ENCODE results near the gene USPL1.
"Not testable (repeated sequence)": the region's sequence is repeated elsewhere in the genome, so short reads cannot be mapped to it uniquely, and the experiment has no call there.

Gene USPL1

GRCh38 chr13:30618186-30618929 is 638 bp downstream of the USPL1 start:
- no peak for DNase-seq

- DNase-seq = no peak
Measured at GRCh38 chr13:30618930-30619279, 1.2 kb downstream of the USPL1 start.

GRCh38 chr13:30619731-30620130 is 2.0 kb downstream of the USPL1 start:
- DNase-seq = no peak

DNA sequence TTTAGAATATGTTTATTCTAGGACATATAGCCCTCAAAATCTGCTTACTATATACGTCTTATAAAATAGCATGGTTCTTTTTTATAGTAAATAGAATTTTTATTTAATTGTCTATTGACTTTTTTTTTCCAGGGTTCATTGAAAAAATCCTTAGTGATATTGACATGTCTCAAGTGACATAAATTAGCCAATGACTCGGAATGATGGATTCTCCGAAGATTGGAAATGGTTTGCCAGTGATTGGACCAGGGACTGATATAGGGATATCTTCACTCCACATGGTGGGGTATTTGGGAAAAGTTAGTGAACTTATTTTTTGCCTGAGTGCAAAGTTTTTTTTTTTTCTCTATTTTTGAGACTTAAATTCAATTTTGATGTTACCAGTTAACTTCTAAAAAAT is 3.2 kb downstream of the USPL1 start:
- no peak for DNase-seq

DNA sequence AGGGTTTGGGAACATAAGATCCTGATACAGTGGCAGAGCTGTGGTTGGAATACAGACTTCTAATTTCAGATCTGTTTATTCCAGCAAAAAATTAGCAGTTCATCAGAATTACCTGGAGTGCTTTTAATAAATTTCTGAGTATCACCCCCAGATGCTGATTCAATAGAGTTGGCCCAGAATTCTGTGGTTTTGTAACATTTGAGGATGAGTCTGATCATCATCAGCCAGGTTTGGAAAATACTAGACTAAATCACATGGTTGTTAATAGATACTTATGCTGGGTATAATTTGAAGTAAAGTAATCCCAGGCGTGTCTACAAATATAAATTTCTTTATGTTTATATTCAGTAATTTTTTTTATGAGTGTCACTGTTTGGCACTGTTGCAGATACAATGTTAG is 4.8 kb downstream of the USPL1 start:
- DNase-seq = no peak

DNA sequence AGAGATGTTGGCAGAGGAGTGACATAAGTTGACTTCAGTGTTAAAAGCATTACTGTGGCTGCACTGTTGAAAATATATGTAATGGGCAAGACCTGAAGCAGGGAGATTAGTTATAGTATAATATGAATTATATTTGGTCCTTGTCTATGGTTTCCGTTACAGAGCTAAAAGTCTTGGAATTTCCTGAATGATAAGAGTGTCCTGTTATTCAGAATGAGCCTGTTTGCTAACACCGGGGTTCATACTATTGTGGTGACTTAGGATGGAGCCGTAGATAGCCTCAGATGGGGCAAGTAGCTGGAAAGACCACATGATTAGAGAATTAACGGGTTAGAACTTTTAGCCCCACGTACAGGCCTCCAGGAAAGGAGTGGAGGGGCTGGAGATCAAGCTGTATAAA is 5.7 kb downstream of the USPL1 start:
- no peak for DNase-seq

DNA sequence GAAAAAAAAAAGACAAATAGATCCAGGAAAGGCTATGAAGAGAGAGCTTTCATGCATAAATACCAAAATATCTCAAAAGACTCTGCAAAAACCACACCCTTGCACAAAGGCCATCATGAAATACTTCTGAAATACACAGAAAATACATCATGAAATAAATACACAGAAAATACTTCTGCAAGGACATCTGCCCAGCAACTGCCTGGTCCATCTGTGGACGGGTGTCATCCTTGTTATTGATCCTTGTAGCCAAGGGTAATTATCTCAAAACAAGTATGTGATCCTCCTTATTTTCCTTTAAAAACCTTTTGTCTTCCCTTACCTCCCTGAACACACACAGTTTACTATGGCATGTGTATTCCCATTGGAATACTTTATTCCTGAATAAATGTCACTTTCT is 6.9 kb downstream of the USPL1 start:
- no peak for DNase-seq

GRCh38 chr13:30629527-30629926 is 11.8 kb downstream of the USPL1 start:
- no peak for DNase-seq

- DNase-seq = no peak
Measured at GRCh38 chr13:30633861-30634260, 16.1 kb downstream of the USPL1 start.

- DNase-seq = no peak
Measured at GRCh38 chr13:30634838-30635237, 17.1 kb downstream of the USPL1 start.

DNA sequence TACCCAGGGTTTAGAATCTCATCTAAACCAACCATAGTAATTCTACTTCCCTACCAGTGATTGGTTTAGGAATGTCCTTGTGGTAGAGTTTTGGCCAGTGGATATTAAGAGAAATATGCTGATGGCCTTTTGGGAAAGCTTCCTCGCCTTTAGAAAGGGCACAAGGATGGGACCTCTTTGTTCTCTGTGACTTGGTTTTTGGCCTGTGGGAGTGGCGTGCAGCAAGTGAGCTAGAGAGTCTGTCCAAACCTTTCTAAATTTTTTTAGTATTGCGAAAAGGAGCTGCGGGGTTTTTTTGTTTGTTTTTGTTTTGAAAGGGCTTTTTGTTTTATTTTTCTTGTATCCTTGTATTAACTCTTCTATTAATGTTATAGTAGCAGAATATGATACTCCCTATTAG is 20.6 kb downstream of the USPL1 start:
- no peak for DNase-seq

- no peak for DNase-seq
Measured at GRCh38 chr13:30639671-30640070, 22.0 kb downstream of the USPL1 start.

DNA sequence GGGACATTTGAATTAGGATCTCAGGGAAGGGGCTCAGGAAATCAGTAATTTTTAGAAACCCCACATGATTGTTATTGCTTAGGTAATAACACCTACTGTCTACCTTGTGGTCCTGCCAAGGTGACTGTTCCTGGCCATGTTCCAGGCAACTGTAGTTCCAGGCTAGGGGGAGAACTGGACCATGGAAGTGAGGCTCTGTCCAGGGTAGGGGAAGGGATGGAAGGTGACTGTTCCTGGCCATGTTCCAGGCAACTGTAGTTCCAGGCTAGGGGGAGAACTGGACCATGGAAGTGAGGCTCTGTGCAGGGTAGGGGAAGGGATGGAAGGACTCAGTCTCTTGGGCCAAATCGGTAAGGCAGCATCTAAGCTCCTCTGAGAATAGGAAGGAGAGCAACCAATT is 23.5 kb downstream of the USPL1 start:
- DNase-seq = not testable (repeated sequence)

GRCh38 chr13:30645629-30646028 is 27.9 kb downstream of the USPL1 start:
- no peak for DNase-seq

GRCh38 chr13:30647420-30647819 is 29.7 kb downstream of the USPL1 start:
- no peak for DNase-seq

DNA sequence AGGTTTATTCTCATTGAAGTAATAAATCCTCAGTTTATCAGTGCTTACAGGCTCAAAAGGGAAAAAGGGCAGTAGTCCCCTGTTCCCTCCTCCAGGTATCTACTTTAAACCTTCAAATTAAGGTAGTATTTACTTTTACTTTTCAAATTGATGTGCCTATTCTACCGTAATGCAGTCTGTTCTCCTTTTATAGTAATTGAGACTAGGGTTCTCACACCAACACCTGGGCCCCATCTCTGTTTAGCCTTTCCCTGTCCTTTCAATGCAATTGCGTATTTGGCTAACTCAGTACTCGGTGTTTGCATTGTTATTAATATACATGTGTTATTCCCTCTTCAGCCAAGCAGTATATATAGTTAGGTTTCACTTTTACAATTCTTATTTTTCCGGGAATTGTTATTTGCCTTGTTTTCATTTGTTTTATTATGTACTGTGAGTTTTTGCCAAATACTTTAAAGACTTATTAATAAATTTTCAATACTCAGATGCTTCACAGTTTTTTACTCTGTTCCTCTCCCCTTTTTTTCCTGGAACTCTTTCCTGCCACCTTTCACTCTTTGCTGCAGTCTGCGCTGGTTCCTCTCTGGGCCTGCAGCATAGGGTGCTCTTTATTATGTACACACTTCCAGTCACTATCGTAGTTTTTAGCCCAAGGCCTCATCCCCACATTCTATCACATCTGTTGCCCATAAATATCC is 30.3 kb downstream of the USPL1 start:
- no peak for DNase-seq

DNA sequence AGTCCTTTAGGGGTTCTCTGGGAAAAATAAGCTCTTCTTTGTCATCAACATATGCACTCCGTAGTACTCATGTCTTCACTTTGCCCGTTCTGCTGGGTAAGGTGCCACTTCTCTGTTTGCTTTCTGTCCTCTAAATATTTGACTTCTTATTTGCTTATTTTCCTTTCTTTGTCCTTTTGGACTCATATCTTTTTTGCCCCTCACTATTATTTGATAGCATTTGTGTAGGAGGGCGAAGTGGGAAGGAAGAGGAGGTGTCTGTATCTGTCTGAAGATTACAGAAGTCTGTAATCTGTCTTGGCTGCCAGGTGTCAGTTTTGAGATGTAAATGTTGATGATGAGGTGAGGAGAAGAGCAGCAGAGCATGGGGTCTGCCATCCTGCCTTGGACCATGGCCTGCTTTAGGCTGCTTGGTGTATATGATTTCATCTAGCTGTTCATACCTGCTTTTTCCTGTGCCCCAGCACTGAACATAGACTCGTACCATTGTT is 30.8 kb downstream of the USPL1 start:
- no peak for DNase-seq

- not testable (repeated sequence) for DNase-seq
Measured at GRCh38 chr13:30651648-30652047, 33.9 kb downstream of the USPL1 start.

GRCh38 chr13:30652746-30653386 is 35.1 kb downstream of the USPL1 start:
- DNase-seq = no peak

DNA sequence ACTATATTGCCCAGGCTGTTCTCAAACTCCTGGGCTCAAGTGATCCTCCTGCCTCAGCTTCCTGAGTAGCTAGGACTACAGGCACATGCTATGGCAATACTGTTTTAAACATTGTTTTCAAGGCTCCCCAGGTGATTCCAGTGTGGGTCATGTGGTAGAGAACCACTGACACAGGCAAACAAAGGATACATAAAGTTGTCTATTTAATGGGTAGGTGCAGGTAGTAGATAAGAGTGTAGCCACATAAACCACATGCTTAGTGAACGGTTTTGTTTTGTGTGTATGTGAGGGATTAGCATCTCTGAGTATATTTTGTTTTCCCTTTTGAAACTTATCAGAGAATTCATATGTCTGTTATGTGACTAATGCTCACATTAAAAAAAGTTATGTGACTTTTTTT is 36.7 kb downstream of the USPL1 start:
- DNase-seq = no peak

GRCh38 chr13:30656178-30656577 is 38.5 kb downstream of the USPL1 start:
- no peak for DNase-seq

DNA sequence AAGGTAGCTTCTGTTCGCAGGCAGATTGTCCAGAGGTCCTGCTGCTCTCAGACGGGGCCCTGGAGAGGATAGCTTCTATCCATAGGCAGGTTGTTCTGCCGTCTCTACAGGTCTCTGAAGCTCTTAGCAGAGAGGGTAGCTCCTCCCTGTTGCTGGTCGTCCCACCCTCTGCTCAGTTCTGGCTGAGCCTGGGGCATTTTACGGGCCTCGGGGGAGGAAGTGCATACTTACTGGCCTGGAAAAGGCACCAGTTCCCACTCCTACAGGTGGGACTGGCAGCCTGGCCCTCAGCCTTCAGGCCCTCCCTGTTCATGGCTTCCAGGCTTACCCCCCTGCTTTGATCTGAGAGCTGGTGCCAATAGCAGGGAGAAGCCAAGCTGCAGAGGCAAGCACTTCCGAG is 42.3 kb downstream of the USPL1 start:
- DNase-seq = no peak

GRCh38 chr13:30660796-30661195 is 43.1 kb downstream of the USPL1 start:
- no peak for DNase-seq

- no peak for DNase-seq
Measured at GRCh38 chr13:30664689-30665275, 47.1 kb downstream of the USPL1 start.
